Umbilical cord (tissue), 2 donors: ENCODE data around the gene INSRR. TPM values are rescaled to one million over a fixed set of nuclear protein-coding genes. Genes with fewer than 3 reads are reported as not detected.

Source experiments
- DNase-seq: peaks from one replicate; pipeline ENCODE4 v3.0.0-alpha.2; 2015; ENCODE audit warnings: low spot score
- total RNA-seq: library from RNA; depleted of rRNA; stranded (reverse); fragments of >200 nt; gene quantifications from one replicate; pipeline ENCODE4 v1.2.3, GENCODE V29; 2014; ENCODE audit warnings: low replicate concordance; ENCODE audit not compliant: insufficient read depth

Gene INSRR
- not detected for total RNA-seq

GRCh38 chr1:156858959-156859522 is at the start of gene INSRR:
Gene INSRR, minus strand, starts transcription at chr1:156859117. Its CDS starts 496 bp downstream, at chr1:156858621.
- DNase-seq = peak; percentile 24

- DNase-seq = no peak
Measured at GRCh38 chr1:156908541-156908940, 49.6 kb upstream of the INSRR start.

GRCh38 chr1:156906206-156906906 is 47.4 kb upstream of the INSRR start:
- DNase-seq = no peak

DNA sequence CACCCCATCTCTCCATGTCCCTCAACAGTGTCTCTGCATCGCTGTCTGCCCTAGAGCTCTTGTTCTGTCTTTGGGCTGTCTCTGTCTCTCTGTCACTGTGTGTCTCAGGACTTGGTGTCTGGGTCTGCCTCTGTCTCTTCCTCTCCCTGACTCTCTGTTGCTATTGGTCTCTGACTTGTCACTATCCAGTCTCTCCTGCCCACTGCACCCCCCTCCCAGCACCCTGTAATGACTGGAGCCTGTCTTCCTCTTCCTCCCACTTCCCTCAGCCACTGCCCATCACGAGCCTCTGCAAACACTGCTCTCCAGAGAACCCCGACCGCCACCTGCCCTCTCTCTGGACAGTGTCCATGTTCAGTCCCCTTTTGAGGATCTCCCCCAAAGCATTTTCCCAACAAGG is 46.7 kb upstream of the INSRR start:
- no peak for DNase-seq

DNA sequence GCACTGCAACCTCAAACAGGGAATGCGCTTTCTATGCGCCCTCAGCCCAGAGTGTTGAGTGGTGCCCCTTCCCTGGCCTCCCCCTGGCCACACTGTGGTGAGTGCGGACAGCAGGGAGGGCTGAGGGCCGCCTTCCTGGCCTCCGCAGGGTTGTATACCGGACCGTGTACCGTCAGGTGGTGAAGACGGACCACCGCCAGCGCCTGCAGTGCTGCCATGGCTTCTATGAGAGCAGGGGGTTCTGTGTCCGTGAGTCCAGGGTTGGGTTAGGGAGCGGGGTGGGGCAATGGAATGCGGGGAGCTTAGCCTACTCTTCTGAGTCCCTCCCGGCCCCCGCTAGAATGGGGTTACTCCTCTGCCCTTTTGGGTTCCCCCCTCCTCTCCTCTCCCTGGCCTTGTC is 46.3 kb upstream of the INSRR start:
- DNase-seq = no peak

GRCh38 chr1:156904187-156904959 is 45.5 kb upstream of the INSRR start:
- DNase-seq = no peak

GRCh38 chr1:156903328-156904091 is 44.6 kb upstream of the INSRR start:
- DNase-seq = no peak

- DNase-seq = no peak
Measured at GRCh38 chr1:156901966-156902915, 43.3 kb upstream of the INSRR start.

GRCh38 chr1:156901590-156901900 is 42.6 kb upstream of the INSRR start:
- DNase-seq = no peak

DNA sequence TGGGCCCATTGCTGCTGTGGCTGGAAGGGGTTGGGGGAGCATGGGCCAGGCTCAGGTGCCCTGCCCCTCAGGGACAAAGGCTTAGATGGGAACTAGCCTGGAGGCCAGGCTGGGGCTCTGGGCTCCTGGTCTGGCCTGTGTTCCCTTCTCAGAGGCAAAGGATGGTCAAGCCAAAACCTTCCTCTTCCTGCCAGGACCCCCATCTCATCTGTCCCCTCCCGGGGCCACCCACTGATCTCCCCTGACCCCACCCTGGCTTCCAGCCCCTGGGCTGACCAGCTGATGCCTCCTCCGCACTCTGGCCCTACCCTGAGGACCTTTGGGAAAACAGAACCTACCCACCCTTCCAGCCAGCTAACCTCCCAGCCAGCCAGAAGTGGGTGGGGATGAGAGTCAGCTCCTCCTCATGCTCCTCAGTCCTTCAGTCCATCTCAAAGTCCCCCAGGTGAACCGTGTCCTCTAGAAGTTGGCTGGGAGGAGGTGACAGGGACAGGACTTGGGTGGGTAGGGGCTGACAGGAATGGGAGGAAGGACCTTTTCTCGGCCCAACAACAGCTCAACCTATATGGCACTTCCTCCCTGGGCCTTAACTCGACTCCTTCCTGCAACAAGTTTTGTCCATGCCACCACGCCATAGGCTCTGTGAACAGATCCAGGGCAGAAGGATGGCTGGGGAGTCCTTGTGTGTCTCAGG is 42.1 kb upstream of the INSRR start:
- DNase-seq = no peak

DNA sequence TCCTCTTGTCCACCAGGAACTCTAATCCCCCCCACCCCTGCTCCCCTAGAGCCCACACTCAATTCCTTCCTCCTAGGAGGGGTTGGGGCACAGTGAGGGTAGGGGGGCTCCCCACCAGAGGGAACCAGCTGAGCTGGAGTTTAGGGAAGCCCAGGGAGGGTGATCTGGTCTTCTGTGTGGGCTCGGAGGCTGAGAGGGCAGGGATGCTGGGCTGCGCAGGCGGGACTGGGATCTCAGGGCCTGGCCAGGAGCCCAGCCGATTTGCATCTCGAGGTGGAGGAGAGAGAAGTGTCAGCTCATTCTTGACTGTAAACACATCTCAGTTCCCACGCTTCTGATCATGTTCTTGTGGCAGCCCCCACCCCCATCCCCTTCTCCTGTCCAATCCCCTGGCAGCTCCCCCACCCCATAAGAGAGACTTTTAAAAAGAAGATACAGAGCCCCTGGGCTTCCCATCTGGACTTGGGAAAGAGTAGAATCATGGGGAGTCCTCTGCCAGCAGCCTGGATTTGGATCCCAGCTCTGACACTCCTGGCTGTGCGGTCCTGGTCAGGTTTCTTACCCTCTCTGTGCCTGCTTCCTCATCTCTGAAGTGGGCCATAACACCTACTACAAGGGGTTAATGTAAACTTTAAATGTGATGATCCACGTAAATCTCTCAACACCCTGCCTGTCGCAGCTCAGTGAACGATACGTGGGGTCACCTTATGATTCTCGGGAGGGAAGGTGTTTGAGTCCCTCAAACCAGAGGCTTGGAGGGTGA is 41.2 kb upstream of the INSRR start:
- DNase-seq = peak; percentile 59

- DNase-seq = no peak
Measured at GRCh38 chr1:156898971-156899664, 40.2 kb upstream of the INSRR start.

DNA sequence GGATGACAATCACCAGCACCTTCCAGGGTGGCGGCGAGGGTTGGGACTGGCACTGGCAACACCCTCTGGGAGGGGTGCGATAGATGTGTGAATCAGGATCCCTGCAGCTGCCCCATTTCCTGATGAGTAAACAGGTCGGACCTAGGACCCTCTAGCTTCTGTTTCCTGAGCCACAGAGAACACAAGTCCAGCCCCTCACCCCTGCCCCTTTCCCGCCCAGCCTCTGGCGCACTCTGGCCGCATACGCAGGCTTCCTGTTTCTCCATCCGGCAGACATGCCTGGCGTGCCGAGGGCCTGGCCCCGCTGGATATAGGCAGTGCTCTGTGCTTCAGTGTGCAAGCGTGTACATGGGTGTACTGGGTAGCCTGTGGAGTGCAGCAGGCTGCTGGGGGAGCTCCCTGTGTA is 39.2 kb upstream of the INSRR start:
- peak; percentile 85 for DNase-seq

GRCh38 chr1:156897078-156897825 is 38.3 kb upstream of the INSRR start:
- peak; percentile 55 for DNase-seq

DNA sequence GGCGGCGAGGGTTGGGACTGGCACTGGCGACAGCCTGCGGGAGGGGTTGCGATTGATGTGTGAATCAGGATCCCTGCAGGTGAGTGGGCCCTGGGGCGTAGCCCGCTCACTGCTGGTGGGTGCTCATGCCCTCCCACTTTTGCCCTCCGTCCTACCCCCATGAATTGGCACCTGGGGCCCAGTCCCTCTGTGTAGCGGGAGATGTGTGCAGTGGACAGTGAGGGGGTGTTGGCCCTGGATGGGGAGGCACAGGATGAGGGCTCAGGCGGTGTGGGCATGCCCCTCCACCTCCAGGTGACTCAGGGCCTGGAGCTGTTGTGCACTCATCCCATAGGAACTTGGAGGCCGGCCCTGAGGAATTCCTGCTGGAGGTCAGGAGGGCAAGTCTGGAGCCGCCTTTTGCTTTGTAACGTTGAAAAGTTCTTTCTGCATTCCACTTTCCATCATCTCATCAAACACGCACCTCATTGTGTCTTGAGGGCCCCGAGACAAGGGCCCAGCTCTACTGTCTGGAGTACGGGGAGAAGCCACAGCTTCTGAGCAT is 37.6 kb upstream of the INSRR start:
- peak; percentile 79 for DNase-seq

DNA sequence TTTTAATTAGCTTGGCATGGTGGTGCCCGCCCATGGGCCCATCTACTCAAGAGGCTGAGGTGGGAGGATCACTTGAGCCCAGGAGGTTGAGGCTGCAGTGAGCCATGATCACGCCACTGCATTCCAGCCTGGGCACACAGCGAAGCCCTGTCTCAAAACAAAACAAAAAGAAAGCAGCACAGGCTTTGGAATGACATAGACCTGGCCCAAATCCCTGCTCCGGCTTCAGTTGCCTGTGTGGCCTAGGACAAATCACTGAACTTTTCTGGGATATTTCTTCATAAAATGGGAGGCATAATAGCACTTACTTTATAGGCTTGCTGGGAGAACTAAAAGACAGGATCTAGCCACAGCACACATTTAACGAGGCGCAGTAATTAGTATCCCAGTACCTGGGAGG is 37.0 kb upstream of the INSRR start:
- DNase-seq = no peak

DNA sequence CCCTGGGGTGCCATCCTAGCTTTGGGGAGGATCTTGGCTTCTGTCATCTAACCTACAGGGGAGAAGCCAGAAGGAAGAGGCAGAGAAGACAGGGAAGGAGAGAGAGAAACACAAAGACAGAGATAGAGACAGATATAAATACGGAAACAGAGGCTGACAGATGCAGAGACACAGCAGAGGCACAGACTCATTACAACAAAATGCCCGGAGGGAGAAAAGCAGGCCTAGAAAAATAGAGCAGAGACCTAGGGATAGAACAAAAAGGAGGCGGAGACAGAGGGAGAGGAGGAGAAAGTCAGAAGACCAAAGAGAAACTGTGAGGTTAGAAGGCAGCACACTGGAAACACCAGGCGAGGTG is 36.5 kb upstream of the INSRR start:
- DNase-seq = peak; percentile 52
